CD4-positive, alpha-beta T cell treated with Interleukin-1 beta for 1 hour (primary cell): ENCODE data around the gene PPM1M.
"Not testable (repeated sequence)": the region's sequence is repeated elsewhere in the genome, so short reads cannot be mapped to it uniquely, and the experiment has no call there.

Experiments used
- DNase-seq, 2 donors: peaks; one replicate each; pipeline ENCODE4 v3.0.0-alpha.2; 2020 to 2022

Gene PPM1M

DNA sequence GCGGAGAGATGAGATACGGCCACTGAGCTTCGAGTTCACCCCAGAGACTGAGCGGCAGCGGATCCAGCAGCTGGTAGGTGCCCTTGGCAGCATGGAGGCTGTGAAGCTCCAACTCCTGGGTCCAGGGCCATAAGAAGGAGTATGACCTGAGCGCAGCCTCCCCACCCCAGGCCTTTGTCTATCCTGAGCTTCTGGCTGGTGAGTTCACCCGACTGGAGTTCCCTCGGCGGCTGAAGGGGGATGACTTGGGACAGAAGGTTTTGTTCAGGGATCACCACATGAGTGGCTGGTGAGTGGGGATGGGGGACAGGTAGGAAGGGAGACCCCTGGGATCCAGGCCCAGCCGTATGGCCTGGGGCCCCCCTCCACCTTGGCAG, 2.6 kb downstream of the PPM1M start:
- DNase-seq: no peak

DNA sequence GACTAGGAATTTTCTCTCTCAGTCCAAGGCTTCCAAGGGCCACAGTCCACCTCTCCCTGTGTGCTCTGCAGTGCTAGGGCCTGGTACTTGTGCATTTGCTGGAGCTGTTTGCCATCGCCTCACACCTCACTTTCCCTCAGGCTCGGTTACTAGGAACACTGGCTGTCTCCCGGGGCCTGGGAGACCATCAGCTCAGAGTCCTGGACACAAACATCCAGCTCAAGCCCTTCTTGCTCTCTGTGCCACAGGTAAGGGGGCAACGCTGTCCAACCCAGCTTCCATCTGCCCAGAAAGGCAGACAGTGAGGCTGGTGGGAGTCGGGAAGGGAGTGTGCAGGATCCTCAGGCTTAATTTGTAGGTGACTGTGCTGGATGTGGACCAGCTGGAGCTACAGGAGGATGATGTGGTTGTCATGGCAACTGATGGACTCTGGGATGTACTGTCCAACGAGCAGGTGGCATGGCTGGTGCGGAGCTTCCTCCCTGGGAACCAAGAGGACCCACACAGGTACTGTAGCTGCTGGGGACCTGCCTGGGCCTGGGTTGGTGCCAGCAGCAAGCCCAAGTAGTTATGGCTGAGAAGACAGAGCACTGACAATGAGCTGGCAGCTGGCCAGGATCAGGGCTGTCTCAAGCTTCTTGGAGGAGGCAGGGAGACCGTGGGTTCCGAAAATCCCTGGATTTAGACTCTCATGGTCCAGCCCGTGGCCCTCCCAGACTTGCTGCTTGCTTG, 3.4 kb downstream of the PPM1M start:
- no peak for DNase-seq

DNA sequence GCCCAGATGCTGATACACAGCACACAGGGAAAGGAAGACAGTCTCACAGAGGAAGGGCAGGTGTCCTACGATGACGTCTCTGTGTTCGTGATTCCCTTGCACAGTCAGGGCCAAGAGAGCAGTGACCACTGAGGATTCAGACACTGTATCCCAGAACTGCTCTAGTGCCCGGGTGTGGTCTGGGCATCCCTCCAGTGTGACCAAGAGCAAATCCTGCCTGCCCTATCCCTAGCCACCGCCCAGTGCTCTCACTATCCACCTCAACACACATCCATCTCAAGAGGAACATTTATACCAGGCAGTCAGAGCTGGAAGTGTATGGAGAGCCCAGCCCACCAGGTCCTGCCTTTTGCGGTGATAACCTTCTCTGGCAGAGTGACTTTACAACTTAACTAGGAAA, 4.1 kb downstream of the PPM1M start:
- DNase-seq: no peak

DNA sequence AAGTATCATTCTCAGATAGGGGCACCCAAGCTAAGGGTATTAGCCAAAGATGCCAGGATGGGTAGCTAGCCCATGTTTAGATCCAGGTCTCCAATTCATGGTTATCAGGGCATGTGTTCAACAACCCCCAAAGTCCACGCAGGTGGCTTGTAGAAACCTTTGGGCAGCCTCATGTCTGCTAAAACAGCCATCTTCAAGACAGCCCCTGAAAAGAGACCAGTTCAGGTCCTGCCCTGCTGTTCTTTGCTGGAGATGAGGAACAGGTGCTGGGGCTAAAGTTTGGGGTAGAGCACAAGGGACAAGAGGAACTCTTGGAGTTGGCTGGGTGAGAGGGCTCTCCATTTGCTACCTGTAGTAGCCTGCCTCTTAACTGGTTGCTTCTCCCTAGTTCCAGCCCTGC, 4.6 kb downstream of the PPM1M start:
- DNase-seq: no peak

DNA sequence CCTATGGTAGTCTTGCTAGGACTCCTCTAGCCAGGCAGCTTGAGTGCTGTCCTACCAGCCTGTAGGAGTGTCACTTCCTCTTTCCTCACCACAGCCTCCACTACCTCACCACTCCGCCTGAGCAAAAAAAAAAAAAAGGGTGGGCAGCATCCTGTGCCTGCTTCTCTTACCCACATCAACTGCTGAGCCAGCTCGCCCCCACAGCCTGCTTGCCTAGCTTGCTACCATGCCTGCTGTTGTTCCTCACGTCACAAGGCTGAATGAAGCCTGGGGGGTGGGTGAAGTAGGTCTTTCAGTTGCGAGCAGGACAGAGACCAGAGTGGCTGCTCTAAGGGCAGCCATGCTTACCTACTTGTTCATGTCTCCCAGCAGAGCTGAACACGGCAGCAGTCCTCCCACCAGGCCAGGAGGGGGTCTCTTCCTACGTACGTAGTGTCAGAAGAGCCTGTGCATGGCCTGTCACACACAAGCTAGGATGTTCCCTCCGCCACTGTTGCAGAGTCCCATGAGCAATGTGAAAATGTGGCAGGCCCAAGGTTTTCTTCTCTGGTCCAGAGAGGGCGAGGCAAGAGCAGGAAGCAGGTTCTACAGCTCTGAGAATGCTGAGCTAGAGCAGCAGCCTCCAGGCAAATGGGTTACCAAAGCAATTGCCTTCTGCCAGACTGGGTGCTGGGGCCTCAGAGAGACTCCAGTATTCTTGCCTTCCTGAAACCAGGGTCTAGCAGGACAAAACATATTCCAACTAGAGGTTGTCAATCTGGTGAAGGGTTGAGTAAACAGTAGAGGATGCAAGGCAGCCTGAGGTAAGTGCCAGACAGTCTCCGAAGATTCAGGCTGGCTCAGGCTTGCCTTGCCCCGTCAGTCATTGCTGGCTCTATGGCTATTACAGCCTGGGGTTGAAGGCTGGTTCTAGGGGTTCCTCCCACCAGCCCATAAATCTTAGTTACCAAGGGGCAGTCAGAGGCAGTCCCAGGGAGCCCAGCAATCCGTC, 8.1 kb downstream of the PPM1M start:
- DNase-seq: peak; percentile 87 to 90

DNA sequence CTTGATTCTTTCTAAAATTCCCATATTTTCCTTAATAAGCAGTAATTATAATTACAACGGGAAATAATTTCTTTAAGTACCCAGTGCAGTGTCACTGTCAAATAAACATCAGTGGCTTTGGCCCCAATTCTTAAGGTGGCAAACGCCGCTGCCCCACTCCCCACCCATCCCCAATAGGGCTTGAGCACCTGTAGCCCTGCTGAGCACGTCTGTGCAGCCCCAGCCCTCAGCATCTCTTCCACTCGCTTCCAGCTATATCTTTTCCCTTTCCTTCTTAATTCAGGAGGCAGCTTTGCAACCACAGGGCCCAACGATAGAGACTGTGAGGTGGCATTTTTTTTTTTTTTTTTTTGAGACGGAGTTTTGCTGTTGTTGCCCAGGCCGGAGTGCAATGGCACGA, 9.0 kb downstream of the PPM1M start:
- DNase-seq: no peak

DNA sequence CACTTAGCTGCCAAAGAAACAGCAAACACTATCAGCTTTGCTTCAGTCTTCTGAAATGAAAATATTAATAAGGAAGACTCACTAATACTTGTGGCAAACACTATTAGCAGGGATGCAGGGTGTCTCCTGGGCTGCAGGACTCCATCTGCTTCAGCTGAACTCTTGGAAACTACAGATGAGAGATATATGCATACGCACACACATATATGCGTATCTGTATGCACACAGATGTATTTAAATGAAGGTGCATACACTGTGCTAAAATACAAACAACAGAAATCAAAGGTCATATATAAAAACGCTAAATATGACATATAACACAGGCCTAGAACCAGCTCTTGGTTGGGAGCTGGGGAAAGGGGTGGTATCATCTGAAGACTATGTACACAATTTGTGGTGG, 10.6 kb downstream of the PPM1M start:
- no peak for DNase-seq

DNA sequence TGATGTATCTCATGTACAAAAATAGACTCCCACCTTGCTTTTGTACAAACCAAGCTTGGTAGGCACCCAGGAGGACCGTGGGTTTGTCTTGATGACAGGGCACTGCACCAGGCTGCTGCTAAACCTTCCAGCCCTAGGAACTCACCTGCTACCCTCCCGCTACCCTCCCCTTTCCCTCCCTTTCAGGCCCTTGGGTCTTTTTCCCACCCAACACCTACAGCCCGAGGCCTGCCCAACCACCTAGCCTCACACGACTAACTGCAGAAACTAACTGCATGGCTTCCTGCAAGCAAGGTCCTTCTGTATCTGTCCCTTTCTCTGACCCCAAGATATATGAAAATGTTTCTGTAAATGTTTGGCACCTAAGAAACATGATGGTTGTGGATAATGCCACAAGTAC, 11.1 kb downstream of the PPM1M start:
- DNase-seq: no peak

DNA sequence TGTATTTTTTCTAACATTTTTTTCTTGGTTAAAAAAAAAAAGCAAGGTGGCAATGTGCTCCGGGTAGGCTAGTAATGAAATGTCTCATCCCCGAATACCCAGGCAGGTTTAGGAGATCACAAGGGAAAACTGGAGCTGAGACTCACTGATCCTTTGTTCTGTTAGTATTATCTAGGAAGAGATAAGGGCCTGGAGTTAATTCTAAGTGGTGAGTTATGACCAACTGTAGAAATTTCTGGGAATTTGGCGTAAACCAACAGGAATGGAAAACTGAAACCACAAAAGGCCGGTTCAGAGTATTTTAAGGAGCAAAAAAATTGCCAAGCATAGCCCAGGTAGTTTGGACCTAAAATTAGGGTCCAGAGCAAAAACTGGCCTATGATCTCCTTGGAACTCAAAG, 12.4 kb downstream of the PPM1M start:
- DNase-seq: no peak

DNA sequence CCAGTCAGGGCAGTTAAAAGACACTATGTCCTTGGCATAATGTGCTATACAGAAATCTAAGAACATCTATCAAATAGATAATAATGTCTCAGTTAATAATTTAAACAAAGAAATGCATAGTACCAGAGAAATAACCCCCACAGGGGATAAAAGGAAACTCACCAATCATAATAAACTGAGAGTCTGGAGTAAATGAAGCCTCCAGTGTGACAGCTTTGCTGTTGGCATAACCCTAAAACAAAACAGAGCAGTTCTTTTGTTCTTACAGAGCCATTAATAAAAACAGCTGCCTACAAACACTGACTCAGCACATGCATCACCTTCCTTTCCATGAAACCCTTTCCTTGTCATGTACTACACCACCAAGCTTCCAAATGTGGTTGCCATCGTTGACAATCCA, 13.5 kb downstream of the PPM1M start:
- no peak for DNase-seq

DNA sequence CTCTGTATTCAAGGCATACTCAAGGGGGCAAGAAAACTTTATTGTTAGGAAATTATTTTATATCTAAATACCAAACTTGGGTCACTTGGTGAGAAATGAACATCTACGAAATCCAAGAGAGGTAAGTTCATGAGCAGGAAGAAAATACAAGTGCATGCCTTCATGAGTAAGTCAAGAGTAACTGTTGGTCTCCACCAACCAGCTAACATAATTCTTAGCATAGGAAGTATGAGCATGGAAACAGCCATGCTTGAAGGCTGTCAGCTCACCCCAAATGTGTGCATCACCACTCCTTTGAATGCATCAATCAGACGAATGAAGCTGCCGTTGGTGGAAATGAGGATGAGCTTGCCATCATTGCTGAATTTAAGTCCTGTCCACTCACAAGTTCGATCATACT, 13.9 kb downstream of the PPM1M start:
- DNase-seq: no peak

DNA sequence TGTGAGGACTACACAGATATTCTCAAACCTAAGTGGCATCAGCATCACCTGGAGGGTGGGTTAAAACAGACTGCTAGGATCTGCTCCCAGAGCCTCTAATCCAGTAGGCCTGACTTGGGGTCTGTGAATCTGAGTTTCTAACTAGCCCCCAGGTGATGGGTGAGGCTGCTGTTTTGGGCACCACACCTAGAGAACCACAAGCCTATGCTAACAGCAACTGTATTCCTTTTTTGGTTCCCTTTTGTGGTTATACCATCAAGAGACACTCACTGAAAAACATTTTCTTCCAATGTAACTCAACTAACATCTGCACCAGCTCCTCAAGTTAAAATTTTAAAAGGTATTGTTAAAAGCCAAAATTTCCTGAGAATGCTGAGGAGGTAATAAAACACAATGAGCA, 16.9 kb downstream of the PPM1M start:
- DNase-seq: no peak

DNA sequence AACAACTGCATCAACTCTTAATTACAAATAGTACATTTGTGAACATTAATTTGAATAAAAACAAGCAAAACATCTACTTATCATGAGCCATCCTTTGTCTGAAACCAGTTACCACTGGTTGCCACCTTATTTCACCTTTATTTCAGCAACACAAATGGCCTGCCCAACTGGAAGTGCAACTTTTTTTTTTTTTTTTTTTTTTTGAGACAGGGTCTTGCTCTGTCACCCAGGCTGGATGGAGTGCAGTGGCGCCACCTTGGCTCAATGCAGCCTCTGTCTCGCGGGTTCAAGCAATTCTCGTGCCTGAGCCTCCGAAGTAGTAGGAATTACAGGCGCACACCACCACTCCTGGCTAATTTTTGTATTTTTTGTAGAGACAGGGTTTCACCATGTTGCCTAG, 19.8 kb downstream of the PPM1M start:
- DNase-seq: no peak

DNA sequence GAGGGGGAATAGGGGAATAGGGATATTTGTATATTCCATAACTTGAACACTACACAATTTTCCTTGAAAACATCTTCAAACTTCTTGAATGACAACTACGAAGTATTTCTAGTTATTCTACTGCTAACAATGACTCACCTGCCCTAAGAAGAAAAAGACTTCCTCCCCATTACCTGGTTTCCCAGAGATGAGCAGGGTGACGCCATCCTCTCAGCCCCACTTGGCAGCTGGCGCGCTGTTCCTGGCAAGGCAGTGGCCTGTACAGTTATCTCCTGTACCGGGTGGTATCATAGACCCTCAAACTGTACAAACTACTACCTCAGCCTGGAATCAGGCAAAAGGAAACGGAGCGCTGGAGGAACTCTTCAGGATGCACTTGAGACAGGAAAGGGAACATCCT, 22.5 kb downstream of the PPM1M start:
- DNase-seq: no peak

DNA sequence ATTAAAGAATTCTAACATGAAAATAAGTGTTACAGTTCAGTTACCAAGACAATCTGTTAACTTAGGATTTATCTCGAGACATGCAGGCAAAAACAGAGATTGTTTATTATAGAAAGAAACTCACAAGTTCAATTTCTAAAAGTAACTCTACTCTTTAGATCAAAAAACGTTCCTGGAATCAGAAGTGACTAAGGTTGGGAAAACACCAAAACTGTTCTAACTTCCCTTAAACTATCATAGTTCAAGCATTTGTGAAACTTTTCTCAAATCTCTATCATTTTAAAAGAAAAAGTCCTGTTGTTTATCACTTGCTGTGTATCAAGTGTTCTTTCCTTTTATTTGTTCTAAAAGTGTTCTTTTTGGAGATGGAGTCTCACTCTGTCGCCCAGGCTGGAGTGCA, 24.2 kb downstream of the PPM1M start:
- DNase-seq: no peak

DNA sequence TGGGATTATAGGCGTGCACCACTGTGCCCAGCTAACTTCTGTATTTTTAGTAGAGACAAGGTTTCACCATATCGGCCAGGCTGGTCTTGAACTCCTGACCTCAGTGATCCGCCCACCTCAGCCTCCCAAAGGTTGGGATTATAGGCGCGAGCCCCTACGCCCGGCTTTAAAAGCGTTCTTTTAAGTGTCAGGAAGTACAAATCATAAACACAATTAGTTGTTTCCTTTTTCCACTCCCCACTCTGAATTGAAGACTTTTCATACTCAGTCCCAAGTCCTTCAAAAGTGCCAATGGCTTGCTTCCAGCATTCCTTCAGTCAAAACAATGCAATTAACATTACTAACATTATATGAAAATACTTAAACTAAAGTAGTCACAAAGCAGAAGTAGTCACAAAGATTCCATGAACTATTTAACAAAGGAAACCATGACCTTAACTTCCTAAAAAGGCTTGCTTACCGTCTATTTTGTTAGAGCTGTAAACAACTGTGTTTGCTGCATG, 24.7 kb downstream of the PPM1M start:
- no peak for DNase-seq

DNA sequence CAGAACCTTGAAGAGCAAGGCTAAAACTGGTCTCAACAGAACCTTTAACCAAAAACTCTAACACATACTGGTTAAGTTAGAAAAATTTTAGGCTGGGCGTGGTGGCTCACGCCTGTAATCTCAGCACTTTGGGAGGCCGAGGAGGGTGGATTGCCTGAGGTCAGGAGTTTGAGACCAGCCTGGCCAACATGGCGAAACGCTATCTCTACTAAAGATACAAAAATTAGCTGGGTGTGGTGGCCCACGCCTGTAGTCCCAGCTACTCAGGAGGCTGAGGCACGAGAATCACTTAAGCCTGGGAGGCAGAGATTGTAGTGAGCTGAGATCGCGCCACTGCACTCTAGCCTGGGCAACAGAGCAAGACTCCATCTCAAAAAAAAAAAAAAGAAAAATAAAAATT, 26.6 kb downstream of the PPM1M start:
- not testable (repeated sequence) for DNase-seq

DNA sequence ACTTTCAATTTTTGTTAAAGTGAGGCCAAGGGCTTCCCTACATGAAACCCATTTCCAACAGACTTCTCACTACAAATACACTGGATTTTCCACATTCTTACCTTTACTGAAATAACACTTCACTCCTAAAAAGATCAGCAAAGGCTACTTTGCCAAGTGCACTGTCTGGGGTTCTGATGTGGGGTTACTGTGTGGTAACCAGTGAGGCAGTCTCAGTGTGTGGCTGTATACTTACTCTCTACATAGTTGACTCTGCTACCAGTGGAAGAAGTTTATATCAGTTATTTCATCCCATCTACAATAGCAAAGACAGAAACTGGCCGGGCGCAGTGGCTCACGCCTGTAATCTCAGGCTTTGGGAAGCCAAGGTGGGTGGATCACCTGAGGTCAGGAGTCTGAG, 27.3 kb downstream of the PPM1M start:
- DNase-seq: no peak

DNA sequence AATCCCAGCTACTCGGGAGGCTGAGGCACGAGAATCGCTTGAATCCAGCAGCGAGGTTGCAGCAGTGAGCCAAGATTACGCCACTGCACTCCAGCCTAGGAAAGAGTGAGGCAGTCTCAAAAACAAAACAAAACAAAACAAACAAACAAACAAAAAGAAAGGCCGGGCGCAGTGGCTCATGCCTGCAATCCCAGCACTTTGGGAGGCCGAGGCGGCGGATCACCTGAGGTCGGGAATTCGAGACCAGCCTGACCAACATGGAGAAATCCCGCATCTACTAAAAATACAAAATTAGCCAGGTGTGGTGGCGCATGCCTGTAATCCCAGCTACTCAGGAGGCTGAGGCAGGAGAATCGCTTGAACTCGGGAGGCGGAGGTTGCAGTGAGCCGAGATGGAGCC, 29.2 kb downstream of the PPM1M start:
- not testable (repeated sequence) for DNase-seq

DNA sequence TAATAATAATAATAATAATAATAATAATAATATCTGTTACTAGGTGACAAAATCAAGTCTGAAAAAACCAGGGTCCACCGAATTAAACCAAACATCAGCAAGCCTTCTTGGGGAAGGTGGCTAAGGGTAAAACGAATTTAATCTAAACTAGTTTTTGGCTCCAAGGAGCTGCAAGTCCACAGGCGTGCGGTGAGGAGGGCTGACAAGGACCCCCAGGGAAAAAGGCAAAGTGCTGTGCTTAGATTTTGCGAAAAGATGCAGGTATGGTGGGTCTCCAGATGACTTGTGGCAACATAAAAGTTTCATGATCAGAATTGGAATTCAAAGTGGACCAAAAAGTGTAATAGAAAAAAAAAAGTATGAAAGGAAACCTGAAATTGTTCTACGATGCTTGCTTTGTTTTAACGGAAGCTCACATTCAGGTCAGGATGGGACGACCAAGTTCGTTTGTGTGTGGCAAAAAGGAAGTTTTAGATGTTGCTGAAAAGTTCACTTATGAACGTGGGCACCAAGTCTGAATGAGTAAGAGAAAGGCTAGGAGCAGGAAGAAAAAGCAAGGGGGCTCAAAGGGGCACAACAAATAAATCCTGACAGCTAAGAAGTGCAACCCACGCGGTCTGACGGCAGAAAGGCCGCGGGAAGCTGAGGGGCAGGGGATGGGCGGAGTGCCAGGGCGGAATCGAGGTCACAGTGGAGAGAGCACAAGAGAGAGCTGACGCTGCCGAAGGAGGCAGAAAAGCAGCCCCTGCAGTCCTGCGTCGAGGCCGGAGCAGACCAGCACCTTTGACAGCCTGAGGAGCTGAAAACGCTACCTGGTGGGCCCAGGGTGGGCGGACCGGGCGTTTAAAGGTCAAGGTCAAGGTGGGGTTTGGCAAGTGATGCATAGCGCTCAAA, 31.8 kb downstream of the PPM1M start:
- DNase-seq: peak; percentile 73 to 74

DNA sequence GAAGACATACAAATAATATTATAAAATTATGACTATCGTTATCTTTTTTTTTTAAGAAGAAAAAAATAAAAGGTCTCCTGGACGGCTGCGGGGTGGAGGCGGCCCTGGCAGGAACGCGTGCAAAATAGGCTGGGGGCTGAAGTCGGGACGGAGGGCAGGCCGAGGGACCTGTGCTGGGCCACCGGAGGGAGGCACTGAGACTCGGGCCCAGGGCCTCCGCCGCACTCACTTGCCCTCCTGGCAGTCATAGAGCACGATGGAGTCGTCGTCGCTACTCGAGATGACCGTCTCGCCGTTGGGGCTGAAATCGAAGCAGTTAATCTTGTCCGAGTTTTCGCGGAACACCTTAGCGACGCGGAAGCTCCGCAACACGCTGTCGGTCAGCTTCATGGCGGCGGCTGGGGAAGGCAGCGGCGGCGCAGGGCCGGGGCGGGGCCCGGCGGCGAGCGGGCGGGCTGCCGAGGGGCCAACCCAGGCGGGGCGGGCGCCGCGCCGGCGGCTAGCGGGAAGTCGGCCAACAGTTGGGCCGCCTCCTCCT, 32.5 kb downstream of the PPM1M start:
- peak in 1 of 2 donors; percentile 62 for DNase-seq

DNA sequence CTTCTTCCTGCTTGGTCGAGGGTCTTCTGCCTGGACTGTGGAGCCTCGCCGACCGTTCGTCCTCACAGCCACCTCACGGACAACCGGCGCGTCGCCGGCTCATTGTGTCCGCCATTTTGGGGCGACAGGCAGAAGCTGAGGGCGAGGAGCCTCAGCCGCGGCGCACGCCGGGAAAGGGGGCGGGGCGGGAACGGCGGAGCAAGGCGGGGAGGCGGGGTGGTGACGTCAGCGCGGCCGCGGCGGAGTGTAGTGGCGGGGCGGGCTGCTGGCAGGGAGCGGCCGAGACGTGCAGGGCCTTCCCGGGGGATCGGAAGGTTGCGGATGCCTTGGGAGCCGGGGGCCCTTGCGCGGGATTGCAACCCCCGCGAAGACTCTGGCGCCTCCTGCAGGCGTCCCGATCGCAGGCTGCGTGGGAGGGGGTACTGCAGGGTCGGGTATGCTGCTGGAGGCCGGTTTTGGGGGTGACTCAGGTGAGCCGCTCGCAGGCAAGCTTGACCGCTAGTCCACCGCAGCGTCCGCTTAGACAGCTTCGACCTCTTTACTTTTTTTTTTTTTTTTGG, 33.0 kb downstream of the PPM1M start, which contains the start of gene WDR82:
Gene WDR82 (minus strand): TSS at position 140 of the 560 bp plus-strand sequence. CDS start 288 bp downstream, outside the sequence.
- peak; percentile 96 for DNase-seq
